ENCODE data around the gene ADSS1.

ADSS1 gene

GRCh38 chr14:104782808-104783139, 58.7 kb downstream of the ADSS1 start:
- DNase-seq (ENCODE audit: low spot score): no peak

GRCh38 chr14:104783484-104784217, 59.6 kb downstream of the ADSS1 start:
- DNase-seq (ENCODE audit: low spot score): no peak

GRCh38 chr14:104784218-104784568, 60.2 kb downstream of the ADSS1 start:
- DNase-seq (ENCODE audit: low spot score): no peak

- DNase-seq (ENCODE audit: low spot score): no peak
Measured at GRCh38 chr14:104784846-104785707, 61.0 kb downstream of the ADSS1 start.

GRCh38 chr14:104785708-104786080, 61.7 kb downstream of the ADSS1 start:
- no peak for DNase-seq (ENCODE audit: low spot score)

GRCh38 chr14:104786091-104786586, 62.1 kb downstream of the ADSS1 start:
- DNase-seq (ENCODE audit: low spot score): peak; percentile 21

- DNase-seq (ENCODE audit: low spot score): no peak
Measured at GRCh38 chr14:104786726-104787675, 63.0 kb downstream of the ADSS1 start.

- DNase-seq (ENCODE audit: low spot score): no peak
Measured at GRCh38 chr14:104787736-104788135, 63.7 kb downstream of the ADSS1 start.

- no peak for DNase-seq (ENCODE audit: low spot score)
Measured at GRCh38 chr14:104788161-104788818, 64.3 kb downstream of the ADSS1 start.

- DNase-seq (ENCODE audit: low spot score): no peak
Measured at GRCh38 chr14:104788873-104789663, 65.0 kb downstream of the ADSS1 start.

- DNase-seq (ENCODE audit: low spot score): no peak
Measured at GRCh38 chr14:104789752-104790743, 66.0 kb downstream of the ADSS1 start.

- no peak for DNase-seq (ENCODE audit: low spot score)
Measured at GRCh38 chr14:104791425-104791824, 67.4 kb downstream of the ADSS1 start.

- DNase-seq (ENCODE audit: low spot score): no peak
Measured at GRCh38 chr14:104792101-104792884, 68.3 kb downstream of the ADSS1 start.

GRCh38 chr14:104792945-104793702, 69.1 kb downstream of the ADSS1 start:
- no peak for DNase-seq (ENCODE audit: low spot score)

GRCh38 chr14:104793703-104793959, 69.6 kb downstream of the ADSS1 start:
- no peak for DNase-seq (ENCODE audit: low spot score)

GRCh38 chr14:104794099-104794498, 70.1 kb downstream of the ADSS1 start:
- no peak for DNase-seq (ENCODE audit: low spot score)

- no peak for DNase-seq (ENCODE audit: low spot score)
Measured at GRCh38 chr14:104794631-104794992, 70.6 kb downstream of the ADSS1 start.

GRCh38 chr14:104794993-104795780, 71.2 kb downstream of the ADSS1 start, which contains the start of gene AKT1:
Gene AKT1 (minus strand): TSS chr14:104795748. CDS start chr14:104792643, 3,105 bp downstream.
- DNase-seq (ENCODE audit: low spot score): no peak
